PFSK-1 (cell line): Measurements from ENCODE around the gene DTD1.

Experiments
- FOXP2 ChIP-seq: optimal IDR thresholded peaks from 2 replicates; pipeline ENCODE3; 2011; ENCODE audit warnings: borderline replicate concordance, control low read depth, inconsistent platforms; ENCODE audit not compliant: insufficient read depth; ENCODE audit errors: extremely low read length, extremely low read depth
- POLR2AphosphoS5 ChIP-seq: IDR thresholded peaks from 2 replicates; pipeline ENCODE4 v1.6.1; 2012; ENCODE audit warnings: low read depth, mild to moderate bottlenecking, control low read depth, low read length, moderate library complexity
- REST ChIP-seq, 2 experiments: IDR thresholded peaks; 2 replicates each; pipeline versions ENCODE4 v1.6.1 to v1.8.0; 2011 to 2012; ENCODE audit warnings: low read depth in 2 of 2, low read length in 2 of 2, control low read depth in 1 of 2, inconsistent platforms in 1 of 2, mild to moderate bottlenecking in 1 of 2, moderate library complexity in 1 of 2; ENCODE audit not compliant: insufficient read depth in 1 of 2
- SIN3A ChIP-seq: IDR thresholded peaks from 2 replicates; pipeline ENCODE4 v1.6.1; 2012; ENCODE audit warnings: mild to moderate bottlenecking, low read length, moderate library complexity, borderline replicate concordance; ENCODE audit not compliant: insufficient read depth
- TAF1 ChIP-seq: IDR thresholded peaks from 2 replicates; pipeline ENCODE4 v1.6.1; 2012; ENCODE audit warnings: low read length, control low read depth, borderline replicate concordance; ENCODE audit not compliant: insufficient read depth

Gene DTD1

GRCh38 chr20:18632196-18632789 lies 44.4 kb downstream of the DTD1 start:
- TF ChIP-seq TAF1 (no peak), FOXP2 (no peak), SIN3A (no peak), REST (IDR thresholded peaks at IDR 0.05; ENCODE audit: insufficient read depth in 1 of 2, low read depth in 2 of 2, low read length in 2 of 2) (no peak), POLR2AphosphoS5 (no peak)

- no peak for TF ChIP-seq TAF1
- TF ChIP-seq SIN3A = no peak
- TF ChIP-seq FOXP2 = no peak
- TF ChIP-seq POLR2AphosphoS5 = no peak
- TF ChIP-seq REST (IDR thresholded peaks at IDR 0.05; ENCODE audit: insufficient read depth in 1 of 2, low read depth in 2 of 2, low read length in 2 of 2) = no peak
Observed at GRCh38 chr20:18633411-18633810, 45.6 kb downstream of the DTD1 start.

GRCh38 chr20:18634501-18634900 lies 46.6 kb downstream of the DTD1 start:
- TF ChIP-seq SIN3A = no peak
- no peak for TF ChIP-seq TAF1
- TF ChIP-seq FOXP2 = no peak
- no peak for TF ChIP-seq POLR2AphosphoS5
- no peak for TF ChIP-seq REST (IDR thresholded peaks at IDR 0.05; ENCODE audit: insufficient read depth in 1 of 2, low read depth in 2 of 2, low read length in 2 of 2)

GRCh38 chr20:18635380-18635779 lies 47.5 kb downstream of the DTD1 start:
- TF ChIP-seq POLR2AphosphoS5 (no peak), REST (IDR thresholded peaks at IDR 0.05; ENCODE audit: insufficient read depth in 1 of 2, low read depth in 2 of 2, low read length in 2 of 2) (no peak), FOXP2 (no peak), SIN3A (no peak), TAF1 (no peak)

- TF ChIP-seq REST (IDR thresholded peaks at IDR 0.05; ENCODE audit: insufficient read depth in 1 of 2, low read depth in 2 of 2, low read length in 2 of 2) (no peak), FOXP2 (no peak), TAF1 (no peak), POLR2AphosphoS5 (no peak), SIN3A (no peak)
Observed at GRCh38 chr20:18637224-18637623, 49.4 kb downstream of the DTD1 start.
